Measurements from ENCODE around the gene FAR2.

The FAR2 gene

DNA sequence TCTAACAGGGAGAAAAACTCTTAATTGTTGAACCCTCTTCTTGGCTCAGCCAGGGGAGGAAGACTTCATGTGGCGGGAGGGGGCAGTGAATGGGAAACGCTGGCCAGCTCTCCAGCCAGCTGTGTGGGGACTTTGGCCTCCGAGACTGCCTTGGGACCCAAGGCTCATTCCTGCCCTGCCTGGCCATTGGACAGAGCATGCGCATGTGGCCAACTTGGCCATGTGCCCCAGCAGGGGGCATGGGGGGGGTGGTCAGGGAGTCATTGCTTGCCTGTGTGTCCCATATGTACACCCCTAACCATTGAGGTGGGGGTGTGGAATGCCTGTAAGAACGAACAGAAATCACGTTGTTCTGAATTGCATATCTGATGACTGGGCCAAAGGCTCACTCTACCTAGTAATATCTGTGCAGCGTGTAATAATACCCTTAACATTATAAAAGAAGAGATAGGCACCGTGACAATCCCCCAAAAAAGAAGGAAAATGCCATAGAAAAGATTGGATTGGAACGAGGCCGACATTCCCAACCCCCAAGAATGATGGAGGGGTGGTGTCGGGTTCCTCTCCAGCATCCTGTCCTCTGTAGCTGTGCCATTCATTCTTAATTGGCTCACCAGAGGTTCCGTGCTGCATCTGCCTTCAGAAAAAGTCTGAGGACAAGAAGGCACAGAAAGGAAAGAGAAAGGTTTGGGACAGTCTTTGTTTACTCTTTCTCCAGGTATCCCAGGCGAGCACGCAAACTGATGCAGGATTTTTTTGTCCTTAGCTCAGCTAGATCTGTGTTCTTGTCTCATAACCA is 3.5 kb upstream of the FAR2 start:
- Histone ChIP-seq H3K27me3 (no peaks in the 10 kb centered on the region), H3K36me3 (no peaks in the 10 kb centered on the region), H3K4me1 (ENCODE audit: control insufficient read depth in 1 of 2, insufficient read depth in 1 of 2, low read depth in 1 of 2, low read length in 1 of 2) (peaks cover 19% of the 10 kb centered on the region in 2 experiments), H3K27ac (no peak overlapping the region), H3K4me3 (ENCODE audit: low read depth in 1 of 2, low read length in 1 of 2) (no peak overlapping the region), H3K9me3 (no peaks in the 10 kb centered on the region)
- TF ChIP-seq, protein P1, sequence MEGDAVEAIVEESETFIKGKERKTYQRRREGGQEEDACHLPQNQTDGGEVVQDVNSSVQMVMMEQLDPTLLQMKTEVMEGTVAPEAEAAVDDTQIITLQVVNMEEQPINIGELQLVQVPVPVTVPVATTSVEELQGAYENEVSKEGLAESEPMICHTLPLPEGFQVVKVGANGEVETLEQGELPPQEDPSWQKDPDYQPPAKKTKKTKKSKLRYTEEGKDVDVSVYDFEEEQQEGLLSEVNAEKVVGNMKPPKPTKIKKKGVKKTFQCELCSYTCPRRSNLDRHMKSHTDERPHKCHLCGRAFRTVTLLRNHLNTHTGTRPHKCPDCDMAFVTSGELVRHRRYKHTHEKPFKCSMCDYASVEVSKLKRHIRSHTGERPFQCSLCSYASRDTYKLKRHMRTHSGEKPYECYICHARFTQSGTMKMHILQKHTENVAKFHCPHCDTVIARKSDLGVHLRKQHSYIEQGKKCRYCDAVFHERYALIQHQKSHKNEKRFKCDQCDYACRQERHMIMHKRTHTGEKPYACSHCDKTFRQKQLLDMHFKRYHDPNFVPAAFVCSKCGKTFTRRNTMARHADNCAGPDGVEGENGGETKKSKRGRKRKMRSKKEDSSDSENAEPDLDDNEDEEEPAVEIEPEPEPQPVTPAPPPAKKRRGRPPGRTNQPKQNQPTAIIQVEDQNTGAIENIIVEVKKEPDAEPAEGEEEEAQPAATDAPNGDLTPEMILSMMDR (IDR thresholded peaks at IDR 0.05): no peak

DNA sequence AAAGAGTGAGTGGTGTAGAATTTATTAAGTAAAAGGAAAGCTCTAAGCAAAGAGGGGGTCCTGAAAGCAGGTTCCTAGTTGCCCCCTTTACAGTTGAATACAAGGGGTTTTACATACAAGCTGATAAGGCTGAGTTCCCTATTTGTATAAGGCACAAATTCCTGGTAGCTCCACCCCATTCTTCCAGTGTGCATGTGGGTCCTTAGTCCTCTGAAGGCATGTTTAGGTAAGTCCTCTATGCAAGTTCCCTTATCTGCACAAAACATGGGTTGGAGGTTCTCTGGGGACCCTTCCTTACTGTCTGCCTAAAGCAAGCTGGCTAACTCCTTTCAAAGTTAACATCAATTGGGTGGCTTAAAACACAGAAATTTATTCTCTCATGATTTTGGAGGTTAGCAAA is 2.9 kb upstream of the FAR2 start:
- no peak overlapping the region for H3K27ac ChIP-seq
- H3K9me3 ChIP-seq: no peaks in the 10 kb centered on the region
- no peaks in the 10 kb centered on the region for H3K27me3 ChIP-seq
- no peaks in the 10 kb centered on the region for H3K36me3 ChIP-seq
- TF ChIP-seq, protein P1 (IDR thresholded peaks at IDR 0.05): no peak
- no peak overlapping the region for H3K4me3 ChIP-seq (ENCODE audit: low read depth in 1 of 2, low read length in 1 of 2)
- peaks cover 26% of the 10 kb centered on the region in 2 experiments for H3K4me1 ChIP-seq (ENCODE audit: control insufficient read depth in 1 of 2, insufficient read depth in 1 of 2, low read depth in 1 of 2, low read length in 1 of 2)

DNA sequence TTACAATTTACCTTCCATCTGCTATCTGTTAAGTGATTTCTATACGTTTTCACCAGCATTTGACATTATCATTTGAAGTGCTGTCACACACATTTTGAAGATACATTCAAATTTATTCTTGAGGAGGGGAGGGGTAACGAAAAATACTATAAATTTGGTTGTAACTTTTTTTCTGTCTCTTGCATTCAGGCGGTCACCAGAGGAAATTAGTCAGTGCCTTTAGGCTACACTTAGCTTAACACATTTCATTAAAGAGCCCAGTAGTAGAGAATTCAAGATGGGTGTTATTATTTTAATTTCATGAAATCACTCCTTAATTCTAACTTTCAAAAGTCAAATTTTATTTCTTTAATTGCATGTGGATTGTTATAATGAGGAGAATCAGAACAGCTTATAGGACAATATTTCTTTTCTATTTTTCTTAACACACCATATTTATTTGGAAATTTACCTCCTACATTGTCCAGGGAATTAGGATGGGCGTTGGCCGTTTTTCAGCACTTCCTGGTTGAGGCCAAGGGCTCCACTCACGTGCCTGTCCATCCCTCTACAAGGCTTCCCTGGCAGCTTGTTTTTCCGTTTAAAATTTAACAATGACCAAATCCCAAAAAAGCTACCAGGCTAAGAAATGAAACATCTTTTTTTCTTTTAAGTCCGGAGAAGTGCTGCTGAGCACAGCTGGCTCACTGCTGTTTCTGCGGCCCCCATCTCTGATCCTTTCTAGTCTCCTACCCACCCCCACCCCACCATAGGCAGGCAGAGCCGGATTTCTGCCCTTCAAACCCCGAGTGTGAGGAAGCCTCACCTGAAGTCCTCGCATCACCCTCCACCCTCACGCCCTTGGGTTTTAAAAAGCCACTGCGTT is 1.1 kb upstream of the FAR2 start:
- Histone ChIP-seq H3K9me3 (no peaks in the 10 kb centered on the region), H3K4me1 (ENCODE audit: control insufficient read depth in 1 of 2, insufficient read depth in 1 of 2, low read depth in 1 of 2, low read length in 1 of 2) (peaks cover 43% of the 10 kb centered on the region in 2 experiments), H3K36me3 (no peaks in the 10 kb centered on the region), H3K27ac (peak overlapping the region; percentile 87), H3K27me3 (no peaks in the 10 kb centered on the region), H3K4me3 (ENCODE audit: low read depth in 1 of 2, low read length in 1 of 2) (peak overlapping the region; percentile 85 to 90)
- TF ChIP-seq, protein P1 (IDR thresholded peaks at IDR 0.05): no peak

DNA sequence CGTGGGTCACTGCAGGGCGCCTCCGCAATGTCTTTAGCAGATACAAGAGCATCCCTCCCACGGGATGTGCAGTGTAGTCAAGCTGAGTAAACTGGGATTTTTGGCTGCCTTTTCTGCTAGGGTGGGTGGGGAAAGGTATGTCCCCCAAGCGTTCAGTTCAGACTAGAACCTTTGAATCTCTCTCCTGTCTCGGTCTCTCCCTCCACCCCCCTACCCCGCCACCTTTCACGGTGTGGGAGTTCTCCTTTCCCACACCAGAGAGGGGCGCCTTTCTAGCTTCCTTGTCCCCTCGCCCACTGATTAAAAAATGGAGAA is 525 bp upstream of the FAR2 start:
- Histone ChIP-seq H3K4me3 (ENCODE audit: low read depth in 1 of 2, low read length in 1 of 2) (peak overlapping the region; percentile 85 to 90), H3K27me3 (no peaks in the 10 kb centered on the region), H3K4me1 (ENCODE audit: control insufficient read depth in 1 of 2, insufficient read depth in 1 of 2, low read depth in 1 of 2, low read length in 1 of 2) (peaks cover 49% of the 10 kb centered on the region in 2 experiments), H3K36me3 (no peaks in the 10 kb centered on the region), H3K27ac (peak overlapping the region; percentile 87), H3K9me3 (no peaks in the 10 kb centered on the region)
- TF ChIP-seq, protein P1 (IDR thresholded peaks at IDR 0.05): no peak

DNA sequence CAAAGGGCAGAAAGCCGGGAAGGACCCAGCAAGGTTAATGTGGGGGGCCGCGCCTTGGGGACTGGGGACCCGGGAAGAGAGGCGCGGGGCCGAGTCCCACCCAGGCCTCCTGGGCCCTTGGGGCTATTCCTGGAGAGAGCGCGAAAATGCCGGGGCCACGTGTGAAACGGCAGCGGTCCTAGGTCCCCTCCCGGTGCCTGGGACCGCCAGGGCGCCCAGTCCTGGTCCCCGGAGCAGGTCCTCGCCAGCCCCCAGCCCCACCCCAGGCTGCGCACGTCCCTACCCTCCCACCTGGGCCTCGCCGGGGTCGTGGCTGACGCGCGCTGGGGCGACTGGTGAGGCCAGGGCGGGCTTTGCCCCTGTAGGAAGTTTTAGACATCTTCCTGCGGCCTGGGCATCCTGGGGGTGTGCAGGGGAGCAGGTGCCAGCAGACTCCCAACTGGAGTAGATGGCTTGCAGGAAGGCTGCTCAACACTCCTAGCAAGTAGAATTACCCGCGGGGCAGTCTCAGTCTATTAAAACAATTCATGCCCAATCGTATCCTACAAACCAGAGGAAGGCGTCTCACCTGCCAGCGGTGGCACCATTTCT is 708 bp downstream of the FAR2 start:
- H3K27ac ChIP-seq: peak overlapping the region; percentile 87
- peak overlapping the region; percentile 85 to 90 for H3K4me3 ChIP-seq (ENCODE audit: low read depth in 1 of 2, low read length in 1 of 2)
- no peaks in the 10 kb centered on the region for H3K36me3 ChIP-seq
- H3K9me3 ChIP-seq: no peaks in the 10 kb centered on the region
- H3K27me3 ChIP-seq: no peaks in the 10 kb centered on the region
- TF ChIP-seq, protein P1 (IDR thresholded peaks at IDR 0.05): no peak
- peaks cover 61 to 62% of the 10 kb centered on the region in 2 experiments for H3K4me1 ChIP-seq (ENCODE audit: control insufficient read depth in 1 of 2, insufficient read depth in 1 of 2, low read depth in 1 of 2, low read length in 1 of 2)

Data from neutrophil (primary cell).